ENCODE data around the gene ZNF385D. TPM values are rescaled to one million over a fixed set of nuclear protein-coding genes. Genes with fewer than 3 reads are reported as not detected.

ZNF385D gene
- total and polyA plus RNA-seq, 2 donors from 2014 or later: 1.4 to 8.9 TPM

- H3K4me3 ChIP-seq (ENCODE audit: low read length in 3 of 3): no peak overlapping the region
- DNase-seq (no peak), FAIRE-seq (no peak)
- no peak overlapping the region for H3K27ac ChIP-seq (ENCODE audit: low read depth in 2 of 2, low read length in 2 of 2)
- no peaks in the 10 kb centered on the region for H3K36me3 ChIP-seq (ENCODE audit: control insufficient read depth in 2 of 3, insufficient read depth in 3 of 3, low read length in 3 of 3)
- no peak overlapping the region for H3K9ac ChIP-seq (ENCODE audit: low read length in 3 of 3)
- H3K27me3 ChIP-seq (ENCODE audit: control insufficient read depth, insufficient read depth, low read length): no peaks in the 10 kb centered on the region
- TF ChIP-seq CTCF (IDR thresholded peaks at IDR 0.05; ENCODE audit: borderline replicate concordance, extremely low read depth, insufficient read depth): no peak
- no peaks in the 10 kb centered on the region for H3K9me3 ChIP-seq (ENCODE audit: control insufficient read depth in 2 of 3, insufficient read depth in 1 of 3, low read length in 3 of 3)
- intact Hi-C loops (cut with DNase I): no loop called here
- H3K4me1 ChIP-seq (ENCODE audit: control insufficient read depth in 2 of 3, insufficient read depth in 2 of 3, low read depth in 1 of 3, low read length in 3 of 3): peaks cover 0 to 2% (median 0%) of the 10 kb centered on the region in 3 donors
Measured at GRCh38 chr3:21642433-21642832, 108.6 kb downstream of the ZNF385D start.

GRCh38 chr3:21641959-21642358, 109.1 kb downstream of the ZNF385D start:
- FAIRE-seq: no peak
- intact Hi-C loops (cut with DNase I): no loop called here
- no peak overlapping the region for H3K27ac ChIP-seq (ENCODE audit: low read depth in 2 of 2, low read length in 2 of 2)
- no peak for TF ChIP-seq CTCF (IDR thresholded peaks at IDR 0.05; ENCODE audit: borderline replicate concordance, extremely low read depth, insufficient read depth)
- no peak for DNase-seq
- H3K36me3 ChIP-seq (ENCODE audit: control insufficient read depth in 2 of 3, insufficient read depth in 3 of 3, low read length in 3 of 3): no peaks in the 10 kb centered on the region
- no peak overlapping the region for H3K9ac ChIP-seq (ENCODE audit: low read length in 3 of 3)
- H3K9me3 ChIP-seq (ENCODE audit: control insufficient read depth in 2 of 3, insufficient read depth in 1 of 3, low read length in 3 of 3): no peaks in the 10 kb centered on the region
- peaks cover 0 to 2% (median 0%) of the 10 kb centered on the region in 3 donors for H3K4me1 ChIP-seq (ENCODE audit: control insufficient read depth in 2 of 3, insufficient read depth in 2 of 3, low read depth in 1 of 3, low read length in 3 of 3)
- no peaks in the 10 kb centered on the region for H3K27me3 ChIP-seq (ENCODE audit: control insufficient read depth, insufficient read depth, low read length)
- H3K4me3 ChIP-seq (ENCODE audit: low read length in 3 of 3): no peak overlapping the region

DNA sequence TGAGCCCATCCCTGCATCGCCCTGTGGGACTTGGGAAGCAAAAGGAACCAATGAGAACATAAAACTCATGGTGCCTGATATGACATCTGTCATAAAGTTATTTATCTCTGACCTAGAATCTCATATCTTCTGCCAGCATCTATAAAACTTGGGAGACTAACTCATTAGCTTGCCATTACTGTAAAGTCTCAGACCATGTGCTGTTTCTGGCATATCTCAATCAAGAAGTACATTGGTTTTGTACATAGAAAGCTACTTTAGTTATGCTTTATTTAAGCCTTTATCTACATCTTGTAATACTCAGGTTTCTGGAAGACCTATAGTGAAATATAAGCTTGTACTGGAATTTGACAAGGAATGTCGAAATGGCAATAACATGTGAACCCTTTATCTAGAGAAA, 112.5 kb downstream of the ZNF385D start:
- no peaks in the 10 kb centered on the region for H3K27me3 ChIP-seq (ENCODE audit: control insufficient read depth, insufficient read depth, low read length)
- H3K27ac ChIP-seq (ENCODE audit: low read depth in 2 of 2, low read length in 2 of 2): no peak overlapping the region
- H3K4me3 ChIP-seq (ENCODE audit: low read length in 3 of 3): no peak overlapping the region
- no peak overlapping the region for H3K9ac ChIP-seq (ENCODE audit: low read length in 3 of 3)
- no peaks in the 10 kb centered on the region for H3K9me3 ChIP-seq (ENCODE audit: control insufficient read depth in 2 of 3, insufficient read depth in 1 of 3, low read length in 3 of 3)
- no peak for TF ChIP-seq CTCF (IDR thresholded peaks at IDR 0.05; ENCODE audit: borderline replicate concordance, extremely low read depth, insufficient read depth)
- no peak for FAIRE-seq
- H3K36me3 ChIP-seq (ENCODE audit: control insufficient read depth in 2 of 3, insufficient read depth in 3 of 3, low read length in 3 of 3): no peaks in the 10 kb centered on the region
- no peaks in the 10 kb centered on the region for H3K4me1 ChIP-seq (ENCODE audit: control insufficient read depth in 2 of 3, insufficient read depth in 2 of 3, low read depth in 1 of 3, low read length in 3 of 3)
- DNase-seq: no peak
- intact Hi-C loops (cut with DNase I): no loop called here

GRCh38 chr3:21634112-21634511, 116.9 kb downstream of the ZNF385D start:
- Histone ChIP-seq H3K9me3 (ENCODE audit: control insufficient read depth in 2 of 3, insufficient read depth in 1 of 3, low read length in 3 of 3) (no peaks in the 10 kb centered on the region), H3K4me1 (ENCODE audit: control insufficient read depth in 2 of 3, insufficient read depth in 2 of 3, low read depth in 1 of 3, low read length in 3 of 3) (no peaks in the 10 kb centered on the region), H3K27me3 (ENCODE audit: control insufficient read depth, insufficient read depth, low read length) (no peaks in the 10 kb centered on the region), H3K27ac (ENCODE audit: low read depth in 2 of 2, low read length in 2 of 2) (no peak overlapping the region), H3K4me3 (ENCODE audit: low read length in 3 of 3) (no peak overlapping the region), H3K9ac (ENCODE audit: low read length in 3 of 3) (no peak overlapping the region), H3K36me3 (ENCODE audit: control insufficient read depth in 2 of 3, insufficient read depth in 3 of 3, low read length in 3 of 3) (no peaks in the 10 kb centered on the region)
- no peak for TF ChIP-seq CTCF (IDR thresholded peaks at IDR 0.05; ENCODE audit: borderline replicate concordance, extremely low read depth, insufficient read depth)
- intact Hi-C loops (cut with DNase I): no loop called here
- FAIRE-seq (no peak), DNase-seq (no peak)
